SK-N-SH treated with all-trans-retinoic acid at 6 μM for 48 hours (cell line): ENCODE results near the gene GIPC1.

ENCODE experiments used
- BACH2 ChIP-seq: fragments of 250-450 bp; sonication (Bioruptor Pico); IDR thresholded peaks from 2 replicates; pipeline ENCODE4 v1.9.0; 2021; ENCODE audit warnings: mild to moderate bottlenecking, borderline replicate concordance
- PPARA ChIP-seq: fragments of 250-450 bp; sonication (Bioruptor Pico); IDR thresholded peaks from 2 replicates; pipeline ENCODE4 v1.5.0; 2020; ENCODE audit warnings: mild to moderate bottlenecking, borderline replicate concordance
- TOX ChIP-seq: fragments of 250-450 bp; sonication (Bioruptor Pico); IDR thresholded peaks from 2 replicates; pipeline ENCODE4 v1.8.0; 2021; ENCODE audit warnings: mild to moderate bottlenecking, moderate library complexity, borderline replicate concordance
- ZNF70 ChIP-seq: fragments of 450-650 bp; formaldehyde crosslinking; IDR thresholded peaks from 2 replicates; pipeline ENCODE4 v1.5.0; 2020; ENCODE audit warnings: mild to moderate bottlenecking, moderate library complexity
- TF ChIP-seq, protein P1 (sequence below): fragments of 250-450 bp; sonication (Bioruptor Pico); IDR thresholded peaks from 2 replicates; pipeline ENCODE4 v1.5.1; 2020; ENCODE audit warnings: low read depth, mild to moderate bottlenecking, moderate library complexity

DNA sequence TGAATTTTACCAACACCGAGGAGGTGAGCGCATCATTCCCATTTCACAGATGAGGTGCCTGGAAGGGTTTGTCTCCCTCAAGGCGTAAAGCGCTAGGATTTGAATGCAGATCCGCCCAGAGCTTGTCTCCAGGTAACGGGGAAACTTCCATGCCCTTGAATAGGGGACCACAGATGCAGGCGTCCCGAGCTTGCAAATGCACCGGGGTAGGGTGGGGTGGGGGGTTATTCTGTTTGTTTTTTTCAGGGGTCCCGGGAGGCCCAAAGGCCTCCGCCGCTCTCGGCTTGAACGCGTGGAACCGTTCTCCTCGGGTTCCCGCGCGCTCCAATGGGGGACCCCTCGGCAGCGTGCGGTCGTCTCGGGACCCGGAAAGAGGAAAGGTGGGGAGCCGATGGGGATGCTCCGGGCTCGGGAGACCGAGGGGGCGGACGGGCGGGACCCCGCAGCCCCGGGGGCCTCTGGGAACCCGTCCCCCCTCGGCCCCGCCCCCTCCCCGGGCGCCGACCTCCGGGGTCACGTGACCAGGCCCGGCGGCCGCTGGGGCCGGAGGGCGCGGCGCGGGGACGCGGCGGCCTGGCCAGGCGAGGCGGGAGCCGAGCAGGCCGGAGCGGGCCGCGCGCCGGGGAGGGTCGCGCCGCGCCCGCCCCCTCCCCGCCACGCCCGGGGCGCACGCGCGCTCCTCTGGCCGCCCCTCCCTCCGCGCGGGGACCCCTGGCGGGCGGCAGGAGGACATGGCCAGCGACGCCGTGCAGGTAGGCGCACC, 63.0 kb downstream of the GIPC1 start, which contains the start of gene PKN1:
- peak; percentile 65; the same call in 1 of the 2 replicates for TF ChIP-seq ZNF70
- TF ChIP-seq TOX (CRISPR knock-in tag), result no peak
- TF ChIP-seq PPARA (CRISPR knock-in tag), result no peak
- TF ChIP-seq, protein P1, sequence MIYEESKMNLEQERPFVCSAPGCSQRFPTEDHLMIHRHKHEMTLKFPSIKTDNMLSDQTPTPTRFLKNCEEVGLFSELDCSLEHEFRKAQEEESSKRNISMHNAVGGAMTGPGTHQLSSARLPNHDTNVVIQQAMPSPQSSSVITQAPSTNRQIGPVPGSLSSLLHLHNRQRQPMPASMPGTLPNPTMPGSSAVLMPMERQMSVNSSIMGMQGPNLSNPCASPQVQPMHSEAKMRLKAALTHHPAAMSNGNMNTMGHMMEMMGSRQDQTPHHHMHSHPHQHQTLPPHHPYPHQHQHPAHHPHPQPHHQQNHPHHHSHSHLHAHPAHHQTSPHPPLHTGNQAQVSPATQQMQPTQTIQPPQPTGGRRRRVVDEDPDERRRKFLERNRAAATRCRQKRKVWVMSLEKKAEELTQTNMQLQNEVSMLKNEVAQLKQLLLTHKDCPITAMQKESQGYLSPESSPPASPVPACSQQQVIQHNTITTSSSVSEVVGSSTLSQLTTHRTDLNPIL (CRISPR knock-in tag), result no peak
- TF ChIP-seq BACH2 (CRISPR knock-in tag), result no peak
